ENCODE measurements around the gene EIF6. TPM values are rescaled to one million over a fixed set of nuclear protein-coding genes. Genes with fewer than 3 reads are reported as not detected.

Gene EIF6
- 108 and 109 TPM in 2 replicates for total RNA-seq
- long read RNA-seq, transcript EIF6-201 (6 exons, 1,252 nt) = minor isoform, 14 of 137 reads
- long read RNA-seq, transcript EIF6-203 (7 exons, 1,289 nt) = major isoform, 112 of 137 reads
- long read RNA-seq, partial matches to known transcripts = 1 of 137 reads
- long read RNA-seq, other reads (novel, unspliced or antisense) = 7 of 137 reads

GRCh38 chr20:35284267-35284991 lies at the start of gene EIF6:
TSS of gene EIF6 (minus strand) at chr20:35284772. CDS start at chr20:35284487, 285 bp downstream.
- Mint-ChIP-seq H3K27me3 (no peaks in the 10 kb centered on the region), H3K4me3 (ENCODE audit: low read depth) (peak within 1 kb of the TSS; percentile 81), H3K27ac (peak within 1 kb of the TSS; percentile 93), H3K4me1 (ENCODE audit: low read depth) (peaks cover 23% of the 10 kb centered on the region), H3K9me3 (ENCODE audit: low read depth) (no peaks in the 10 kb centered on the region), H3K36me3 (ENCODE audit: insufficient read depth) (peaks cover 10% of the 10 kb centered on the region)
- no peak for TF ChIP-seq CTCF (IDR thresholded peaks at IDR 0.05; ENCODE audit: unreplicated experiment)
- DNase-seq (ENCODE audit: low spot score, unreplicated experiment) = peak; percentile 75

- Mint-ChIP-seq H3K36me3 (ENCODE audit: insufficient read depth) (peaks cover 1% of the 10 kb centered on the region), H3K27me3 (no peaks in the 10 kb centered on the region), H3K27ac (peak overlapping the region; percentile 54), H3K9me3 (ENCODE audit: low read depth) (no peaks in the 10 kb centered on the region), H3K4me3 (ENCODE audit: low read depth) (no peak overlapping the region), H3K4me1 (ENCODE audit: low read depth) (no peaks in the 10 kb centered on the region)
- no peak for TF ChIP-seq CTCF (IDR thresholded peaks at IDR 0.05; ENCODE audit: unreplicated experiment)
- no peak for DNase-seq (ENCODE audit: low spot score, unreplicated experiment)
These were observed 49.0 kb upstream of the EIF6 start for GRCh38 chr20:35333606-35334005.

- H3K27ac Mint-ChIP-seq = peak overlapping the region; percentile 35
- H3K4me3 Mint-ChIP-seq (ENCODE audit: low read depth) = no peak overlapping the region
- H3K4me1 Mint-ChIP-seq (ENCODE audit: low read depth) = no peaks in the 10 kb centered on the region
- H3K9me3 Mint-ChIP-seq (ENCODE audit: low read depth) = no peaks in the 10 kb centered on the region
- DNase-seq (ENCODE audit: low spot score, unreplicated experiment) = no peak
- no peak for TF ChIP-seq CTCF (IDR thresholded peaks at IDR 0.05; ENCODE audit: unreplicated experiment)
- no peaks in the 10 kb centered on the region for H3K27me3 Mint-ChIP-seq
- peaks cover 1% of the 10 kb centered on the region for H3K36me3 Mint-ChIP-seq (ENCODE audit: insufficient read depth)
These were observed 48.1 kb upstream of the EIF6 start for GRCh38 chr20:35332540-35333200.

- no peak overlapping the region for H3K4me3 Mint-ChIP-seq (ENCODE audit: low read depth)
- peak; percentile 55 for TF ChIP-seq CTCF (IDR thresholded peaks at IDR 0.05; ENCODE audit: unreplicated experiment)
- peak overlapping the region; percentile 33 for H3K27ac Mint-ChIP-seq
- peaks cover 5% of the 10 kb centered on the region for H3K36me3 Mint-ChIP-seq (ENCODE audit: insufficient read depth)
- no peaks in the 10 kb centered on the region for H3K9me3 Mint-ChIP-seq (ENCODE audit: low read depth)
- DNase-seq (ENCODE audit: low spot score, unreplicated experiment) = no peak
- H3K4me1 Mint-ChIP-seq (ENCODE audit: low read depth) = peaks cover 10% of the 10 kb centered on the region
- no peaks in the 10 kb centered on the region for H3K27me3 Mint-ChIP-seq
These were observed 45.0 kb upstream of the EIF6 start for GRCh38 chr20:35329435-35330139.

GRCh38 chr20:35328689-35329088 lies 44.1 kb upstream of the EIF6 start:
- no peaks in the 10 kb centered on the region for H3K27me3 Mint-ChIP-seq
- peaks cover 10% of the 10 kb centered on the region for H3K4me1 Mint-ChIP-seq (ENCODE audit: low read depth)
- H3K36me3 Mint-ChIP-seq (ENCODE audit: insufficient read depth) = peaks cover 5% of the 10 kb centered on the region
- DNase-seq (ENCODE audit: low spot score, unreplicated experiment) = no peak
- no peak for TF ChIP-seq CTCF (IDR thresholded peaks at IDR 0.05; ENCODE audit: unreplicated experiment)
- H3K9me3 Mint-ChIP-seq (ENCODE audit: low read depth) = no peaks in the 10 kb centered on the region
- no peak overlapping the region for H3K4me3 Mint-ChIP-seq (ENCODE audit: low read depth)
- no peak overlapping the region for H3K27ac Mint-ChIP-seq
